HCT116 (cell line): ENCODE data around the gene DTNBP1. TPM values are rescaled to one million over a fixed set of nuclear protein-coding genes. Genes with fewer than 3 reads are reported as not detected.

Source experiments
- ATAC-seq: fragments of 200-7000 bp; cut with Tn5 transposase; 2 replicates; pipeline ENCODE4 v1.9.1; 2020; ENCODE audit warnings: mild to moderate bottlenecking, moderate library complexity
- BruUV-seq: library from RNA; stranded (reverse); fragments of 400-500 nt; replicated peaks from 2 replicates; lab custom pipeline; 2021; lab: Mats Ljungman, UMichigan
- CTCF ChIA-PET: fragments of 300-600 bp; sonication (Branson Sonifier 250); formaldehyde crosslinking; loops from one replicate; lab custom pipeline; 2021; ENCODE audit warnings: antibody characterized with exemption; lab: Charles Lee
- POLR2A ChIA-PET: fragments of 300-600, 350-600 bp; sonication (Branson Sonifier 250); formaldehyde crosslinking; loops from one replicate; lab custom pipeline; 2021; ENCODE audit warnings: antibody characterized with exemption; lab: Charles Lee
- RAD21 ChIA-PET, 2 experiments: fragments of 300-600 bp; sonication (Branson Sonifier 250); formaldehyde crosslinking; loops; one replicate each; lab custom pipeline; 2023; ENCODE audit warnings: low total read pairs in 2 of 2; ENCODE audit not compliant: uncharacterized antibody in 2 of 2, unreplicated experiment in 2 of 2, low non-redundant PET in 1 of 2; lab: Charles Lee
- DNase-seq: peaks from one replicate; pipeline ENCODE4 v3.0.0-alpha.2; 2010; ENCODE audit warnings: low read depth, low spot score
- H2AFZ ChIP-seq: fragments of 200-600 bp; shearing (Covaris generic), sonication (generic); 2 replicates; pipeline ENCODE4 v1.6.1; 2017; ENCODE audit warnings: low read depth, mixed run types, mixed read lengths, antibody characterized with exemption, low read length; ENCODE audit not compliant: poor library complexity, severe bottlenecking
- H3K27ac ChIP-seq: 2 replicates; pipeline ENCODE4 v1.5.1; 2012; ENCODE audit warnings: low read depth, low read length
- H3K27me3 ChIP-seq: fragments of 200-600 bp; sonication (generic); 2 replicates; pipeline ENCODE4 v1.6.1; 2016; ENCODE audit warnings: mixed run types, low read length, mixed read lengths; ENCODE audit not compliant: insufficient read depth
- H3K36me3 ChIP-seq, 2 experiments: fragments of 200-500 bp in 1 of 2; fragments of 200-600 bp in 1 of 2; sonication (Bioruptor generic) in 1 of 2; sonication (generic) in 1 of 2; 2 replicates each; pipeline versions ENCODE4 v1.5.1 to v1.6.1; 2014 to 2016; ENCODE audit warnings: low read length in 2 of 2, inconsistent platforms in 1 of 2, mixed read lengths in 1 of 2, mixed run types in 1 of 2; ENCODE audit not compliant: insufficient read depth in 2 of 2, control insufficient read depth in 1 of 2
- H3K4me1 ChIP-seq, 2 experiments: fragments of 200-600 bp in 1 of 2; sonication (generic) in 1 of 2; 2 replicates each; pipeline versions ENCODE4 v1.5.1 to v1.6.1; 2012 to 2017; ENCODE audit warnings: low read length in 2 of 2, inconsistent platforms in 1 of 2, mild to moderate bottlenecking in 1 of 2, mixed read lengths in 1 of 2, mixed run types in 1 of 2, moderate library complexity in 1 of 2; ENCODE audit not compliant: insufficient read depth in 2 of 2, control insufficient read depth in 1 of 2
- H3K4me2 ChIP-seq: fragments of 200-600 bp; sonication (generic); 2 replicates; pipeline ENCODE4 v1.6.1; 2017; ENCODE audit warnings: mixed run types, low read length, mixed read lengths
- H3K4me3 ChIP-seq, 2 experiments: fragments of 200-600 bp in 1 of 2; sonication (generic) in 1 of 2; replicated peaks in 1 of 2; 2 replicates each; pipeline ENCODE4 v1.5.1; 2011 to 2016; ENCODE audit warnings: low read length in 2 of 2, control low read depth in 1 of 2, low read depth in 1 of 2, mild to moderate bottlenecking in 1 of 2, mixed read lengths in 1 of 2, mixed run types in 1 of 2
- H3K79me2 ChIP-seq: fragments of 200-600 bp; sonication (generic); 2 replicates; pipeline ENCODE4 v1.6.1; 2017; ENCODE audit warnings: mild to moderate bottlenecking, mixed run types, low read length, moderate library complexity, mixed read lengths; ENCODE audit not compliant: insufficient read depth
- H3K9ac ChIP-seq: fragments of 200-600 bp; sonication (generic); 2 replicates; pipeline ENCODE4 v1.6.1; 2016; ENCODE audit warnings: low read length, mixed read lengths
- H3K9me2 ChIP-seq: fragments of 200-600 bp; sonication (generic), shearing (Covaris generic); 2 replicates; pipeline ENCODE4 v1.6.1; 2017; ENCODE audit warnings: mixed run types, mild to moderate bottlenecking, moderate library complexity; ENCODE audit not compliant: insufficient read depth
- H3K9me3 ChIP-seq, 2 experiments: fragments of 200-500 bp in 1 of 2; fragments of 200-600 bp in 1 of 2; sonication (Bioruptor generic) in 1 of 2; sonication (generic) in 1 of 2; 2 replicates each; pipeline ENCODE4 v1.6.1; 2014 to 2017; ENCODE audit warnings: low read length in 2 of 2, mixed read lengths in 2 of 2, inconsistent platforms in 1 of 2, low read depth in 1 of 2, mild to moderate bottlenecking in 1 of 2, mixed run types in 1 of 2, moderate library complexity in 1 of 2; ENCODE audit not compliant: control insufficient read depth in 1 of 2, insufficient read depth in 1 of 2
- H4K20me1 ChIP-seq: fragments of 200-600 bp; sonication (generic), shearing (Covaris generic); 2 replicates; pipeline ENCODE4 v1.6.1; 2017; ENCODE audit warnings: mixed run types, mild to moderate bottlenecking, moderate library complexity; ENCODE audit not compliant: insufficient read depth
- CBX3 ChIP-seq: IDR thresholded peaks from 2 replicates; pipeline ENCODE4 v1.6.1; 2012; ENCODE audit warnings: low read depth
- CEBPB ChIP-seq: IDR thresholded peaks from 2 replicates; pipeline ENCODE4 v1.6.1; 2012; ENCODE audit warnings: low read depth
- EGR1 ChIP-seq: IDR thresholded peaks from 2 replicates; pipeline ENCODE4 v1.6.1; 2012; ENCODE audit warnings: low read depth
- ELF1 ChIP-seq: IDR thresholded peaks from 2 replicates; pipeline ENCODE4 v1.6.1; 2012; ENCODE audit warnings: low read depth, borderline replicate concordance
- EZH2 ChIP-seq: fragments of 200-600 bp; sonication (generic); IDR thresholded peaks from 2 replicates; pipeline ENCODE4 v1.6.1; 2017; ENCODE audit warnings: antibody characterized with exemption, mixed run types
- EZH2phosphoT487 ChIP-seq: fragments of 200-600 bp; IDR thresholded peaks from 2 replicates; pipeline ENCODE4 v1.6.1; 2018; ENCODE audit warnings: antibody characterized with exemption, borderline replicate concordance
- JUND ChIP-seq: IDR thresholded peaks from 2 replicates; pipeline ENCODE4 v1.6.1; 2012
- POLR2A ChIP-seq: IDR thresholded peaks from 2 replicates; pipeline ENCODE4 v1.7.0; 2011; ENCODE audit warnings: borderline replicate concordance; ENCODE audit not compliant: insufficient read depth, insufficient read length; ENCODE audit errors: extremely low read depth
- POLR2AphosphoS5 ChIP-seq: IDR thresholded peaks from 2 replicates; pipeline ENCODE4 v1.6.1; 2011; ENCODE audit warnings: mild to moderate bottlenecking, low read depth, low read length, moderate library complexity
- RAD21 ChIP-seq: IDR thresholded peaks from 2 replicates; pipeline ENCODE4 v1.6.1; 2012; ENCODE audit warnings: low read depth, mild to moderate bottlenecking
- SIN3A ChIP-seq: IDR thresholded peaks from 2 replicates; pipeline ENCODE4 v1.6.1; 2012; ENCODE audit warnings: low read depth
- SRF ChIP-seq: IDR thresholded peaks from 2 replicates; pipeline ENCODE4 v1.6.1; 2012; ENCODE audit warnings: low read depth
- TCF7L2 ChIP-seq: IDR thresholded peaks from 2 replicates; pipeline ENCODE4 v1.7.0; 2011; ENCODE audit warnings: borderline replicate concordance, inconsistent platforms; ENCODE audit not compliant: insufficient read depth, insufficient read length; ENCODE audit errors: extremely low read depth
- ZFX ChIP-seq: fragments of 450-650 bp; IDR thresholded peaks from 2 replicates; pipeline ENCODE4 v1.6.1; 2017
- ZNF274 ChIP-seq: fragments of 200-500 bp; sonication (Bioruptor generic); IDR thresholded peaks from 2 replicates; pipeline ENCODE4 v1.6.1; 2014; ENCODE audit warnings: mild to moderate bottlenecking, low read depth, low read length, inconsistent platforms
- intact Hi-C: fragments of 100-400 bp; cut with micrococcal nuclease; formaldehyde crosslinking; loops from 2 replicates; pipeline ENCODE4 v1.10.0; 2022
- total RNA-seq: library from RNA; stranded (reverse); gene quantifications from one replicate; pipeline ENCODE4 v1.2.1, GENCODE V29; 2021; ENCODE audit not compliant: unreplicated experiment
- TF ChIP-seq, protein P1 (sequence below): IDR thresholded peaks from 2 replicates; pipeline ENCODE4 v1.6.1; 2012
- TF ChIP-seq, protein P2 (sequence below): IDR thresholded peaks from 2 replicates; pipeline ENCODE4 v1.6.1; 2011; ENCODE audit warnings: mild to moderate bottlenecking, low read length, moderate library complexity; ENCODE audit not compliant: insufficient replicate concordance; ENCODE audit errors: extremely low read depth

Gene DTNBP1
- total RNA-seq, 1 experiment from 2014 or later: 16.7 TPM

GRCh38 chr6:15607603-15608002 lies 55.2 kb downstream of the DTNBP1 start (continued):
- TF ChIP-seq, protein P1, sequence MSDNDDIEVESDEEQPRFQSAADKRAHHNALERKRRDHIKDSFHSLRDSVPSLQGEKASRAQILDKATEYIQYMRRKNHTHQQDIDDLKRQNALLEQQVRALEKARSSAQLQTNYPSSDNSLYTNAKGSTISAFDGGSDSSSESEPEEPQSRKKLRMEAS: no peak
- TF ChIP-seq, protein P2, sequence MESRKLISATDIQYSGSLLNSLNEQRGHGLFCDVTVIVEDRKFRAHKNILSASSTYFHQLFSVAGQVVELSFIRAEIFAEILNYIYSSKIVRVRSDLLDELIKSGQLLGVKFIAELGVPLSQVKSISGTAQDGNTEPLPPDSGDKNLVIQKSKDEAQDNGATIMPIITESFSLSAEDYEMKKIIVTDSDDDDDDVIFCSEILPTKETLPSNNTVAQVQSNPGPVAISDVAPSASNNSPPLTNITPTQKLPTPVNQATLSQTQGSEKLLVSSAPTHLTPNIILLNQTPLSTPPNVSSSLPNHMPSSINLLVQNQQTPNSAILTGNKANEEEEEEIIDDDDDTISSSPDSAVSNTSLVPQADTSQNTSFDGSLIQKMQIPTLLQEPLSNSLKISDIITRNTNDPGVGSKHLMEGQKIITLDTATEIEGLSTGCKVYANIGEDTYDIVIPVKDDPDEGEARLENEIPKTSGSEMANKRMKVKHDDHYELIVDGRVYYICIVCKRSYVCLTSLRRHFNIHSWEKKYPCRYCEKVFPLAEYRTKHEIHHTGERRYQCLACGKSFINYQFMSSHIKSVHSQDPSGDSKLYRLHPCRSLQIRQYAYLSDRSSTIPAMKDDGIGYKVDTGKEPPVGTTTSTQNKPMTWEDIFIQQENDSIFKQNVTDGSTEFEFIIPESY: no peak
- no peak for TF ChIP-seq SIN3A
- no peak for TF ChIP-seq POLR2A

GRCh38 chr6:15606347-15606746 lies 56.5 kb downstream of the DTNBP1 start:
- no peak overlapping the region for H3K9ac ChIP-seq
- TF ChIP-seq, protein P1: no peak
- TF ChIP-seq ZFX (no peak), ZNF274 (no peak), EGR1 (no peak), TCF7L2 (no peak), EZH2phosphoT487 (no peak), ELF1 (no peak), SRF (no peak), SIN3A (no peak), EZH2 (no peak), JUND (no peak), RAD21 (no peak), CEBPB (no peak), CBX3 (no peak), POLR2A (no peak), POLR2AphosphoS5 (no peak)
- TF ChIP-seq, protein P2: no peak
- ChIA-PET CTCF (no interaction called here), POLR2A (no interaction called here), RAD21 (no interaction called here)
- no peaks in the 10 kb centered on the region for H3K9me2 ChIP-seq
- BruUV-seq: no TSS peak
- no peak overlapping the region for H3K4me2 ChIP-seq
- H2AFZ ChIP-seq: no peak overlapping the region
- H3K4me1 ChIP-seq: peaks cover 0 to 9% of the 10 kb centered on the region in 2 experiments; a peak in 2 of 4 replicates
- no peak overlapping the region for H3K4me3 ChIP-seq
- H3K79me2 ChIP-seq: no peaks in the 10 kb centered on the region
- ATAC-seq (no peak), DNase-seq (no peak)
- no peaks in the 10 kb centered on the region for H3K36me3 ChIP-seq
- no peaks in the 10 kb centered on the region for H4K20me1 ChIP-seq
- H3K27ac ChIP-seq: no peak overlapping the region
- no peaks in the 10 kb centered on the region for H3K9me3 ChIP-seq
- intact Hi-C loops: no loop called here
- no peaks in the 10 kb centered on the region for H3K27me3 ChIP-seq
